Prostate gland (tissue), 2 donors: ENCODE results near the gene FAM89A. TPM values are rescaled to one million over a fixed set of nuclear protein-coding genes. Genes with fewer than 3 reads are reported as not detected.

Experiments used
- DNase-seq: peaks from one replicate; pipeline ENCODE4 v3.0.0-alpha.2; 2019; ENCODE audit warnings: low spot score
- H3K27ac ChIP-seq, 2 donors: fragments of 200-600 bp; sonication (generic); 2 replicates each; pipeline ENCODE4 v1.5.1; 2017 to 2019
- H3K27me3 ChIP-seq: fragments of 200-600 bp; sonication (generic); replicated peaks from 2 replicates; pipeline ENCODE4 v1.5.1; 2019; ENCODE audit not compliant: insufficient read depth
- H3K36me3 ChIP-seq, 2 donors: fragments of 200-600 bp; sonication (generic); 1 replicate in 1 of 2; 2 replicates in 1 of 2; pipeline versions ENCODE4 v1.5.1 to v1.8.1; 2017 to 2019
- H3K4me1 ChIP-seq: fragments of 200-600 bp; sonication (generic); replicated peaks from 2 replicates; pipeline ENCODE4 v1.5.1; 2019
- H3K4me3 ChIP-seq, 2 donors: fragments of 200-600 bp; sonication (generic); 2 replicates each; pipeline ENCODE4 v1.5.1; 2017 to 2019
- H3K9me3 ChIP-seq: fragments of 200-600 bp; sonication (generic); 2 replicates; pipeline ENCODE4 v1.5.1; 2017
- POLR2A ChIP-seq: fragments of 450-650 bp; IDR thresholded peaks from one replicate; pipeline ENCODE4 v1.6.1; 2016; ENCODE audit warnings: antibody characterized with exemption, mild to moderate bottlenecking
- POLR2AphosphoS5 ChIP-seq: sonication (generic); formaldehyde crosslinking; IDR thresholded peaks from one replicate; pipeline ENCODE4 v1.6.1; 2017; ENCODE audit warnings: antibody characterized with exemption
- WGBS: methylation state at CpG from one replicate; pipeline ENCODE4 v1.1.5; 2018; 5-methylcytosine and 5-hydroxymethylcytosine counted together
- intact Hi-C: fragments of 100-400 bp; cut with DNase I; formaldehyde crosslinking; loops from one replicate; pipeline ENCODE4 v1.14.2; 2022
- total RNA-seq, 2 donors: library from RNA; depleted of rRNA; stranded (reverse); fragments of >200 nt; gene quantifications; one replicate each; pipeline ENCODE4 v1.1.0, GENCODE V29; 2016
- TF ChIP-seq, protein P1 (sequence below), 4 experiments: fragments of 200-600 bp in 2 of 4; fragments of 450-650 bp in 2 of 4; sonication (generic) in 2 of 4; IDR thresholded peaks; 1 replicate in 3 of 4; 2 replicates in 1 of 4; pipeline ENCODE4 v1.5.1; 2016 to 2019; ENCODE audit warnings: antibody characterized with exemption in 4 of 4, mild to moderate bottlenecking in 2 of 4, moderate library complexity in 2 of 4

FAM89A gene
- total RNA-seq, 2 donors from 2014 or later = 13.7 to 13.9 TPM

- Histone ChIP-seq H3K27me3 (no peaks in the 10 kb centered on the region), H3K9me3 (no peaks in the 10 kb centered on the region), H3K27ac (no peak overlapping the region), H3K36me3 (peaks cover 8 to 18% of the 10 kb centered on the region in 2 donors), H3K4me1 (no peaks in the 10 kb centered on the region), H3K4me3 (no peak overlapping the region)
- intact Hi-C loops = no loop called here
- no peak for TF ChIP-seq POLR2A
- TF ChIP-seq POLR2AphosphoS5 = no peak
- TF ChIP-seq, protein P1, sequence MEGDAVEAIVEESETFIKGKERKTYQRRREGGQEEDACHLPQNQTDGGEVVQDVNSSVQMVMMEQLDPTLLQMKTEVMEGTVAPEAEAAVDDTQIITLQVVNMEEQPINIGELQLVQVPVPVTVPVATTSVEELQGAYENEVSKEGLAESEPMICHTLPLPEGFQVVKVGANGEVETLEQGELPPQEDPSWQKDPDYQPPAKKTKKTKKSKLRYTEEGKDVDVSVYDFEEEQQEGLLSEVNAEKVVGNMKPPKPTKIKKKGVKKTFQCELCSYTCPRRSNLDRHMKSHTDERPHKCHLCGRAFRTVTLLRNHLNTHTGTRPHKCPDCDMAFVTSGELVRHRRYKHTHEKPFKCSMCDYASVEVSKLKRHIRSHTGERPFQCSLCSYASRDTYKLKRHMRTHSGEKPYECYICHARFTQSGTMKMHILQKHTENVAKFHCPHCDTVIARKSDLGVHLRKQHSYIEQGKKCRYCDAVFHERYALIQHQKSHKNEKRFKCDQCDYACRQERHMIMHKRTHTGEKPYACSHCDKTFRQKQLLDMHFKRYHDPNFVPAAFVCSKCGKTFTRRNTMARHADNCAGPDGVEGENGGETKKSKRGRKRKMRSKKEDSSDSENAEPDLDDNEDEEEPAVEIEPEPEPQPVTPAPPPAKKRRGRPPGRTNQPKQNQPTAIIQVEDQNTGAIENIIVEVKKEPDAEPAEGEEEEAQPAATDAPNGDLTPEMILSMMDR (IDR thresholded peaks at IDR 0.05) = no peak
- no peak for DNase-seq
Observed at GRCh38 chr1:231001892-231002291, 38.2 kb downstream of the FAM89A start.

GRCh38 chr1:231000639-231001038 is 39.4 kb downstream of the FAM89A start:
- Histone ChIP-seq H3K27ac (no peak overlapping the region), H3K27me3 (no peaks in the 10 kb centered on the region), H3K4me1 (no peaks in the 10 kb centered on the region), H3K9me3 (no peaks in the 10 kb centered on the region), H3K4me3 (no peak overlapping the region), H3K36me3 (peaks cover 8 to 18% of the 10 kb centered on the region in 2 donors)
- TF ChIP-seq POLR2A = no peak
- TF ChIP-seq POLR2AphosphoS5 = no peak
- TF ChIP-seq, protein P1 (IDR thresholded peaks at IDR 0.05) = no peak
- no peak for DNase-seq
- WGBS = 89% methylated on average over 1 of the region's 1 CpG
- intact Hi-C loops = no loop called here

GRCh38 chr1:231000201-231000600 is 39.9 kb downstream of the FAM89A start:
- no peak overlapping the region for H3K4me3 ChIP-seq
- TF ChIP-seq POLR2AphosphoS5 (no peak), POLR2A (no peak)
- TF ChIP-seq, protein P1 (IDR thresholded peaks at IDR 0.05) = no peak
- H3K4me1 ChIP-seq = no peaks in the 10 kb centered on the region
- H3K36me3 ChIP-seq = peaks cover 8 to 18% of the 10 kb centered on the region in 2 donors
- DNase-seq = no peak
- no peaks in the 10 kb centered on the region for H3K9me3 ChIP-seq
- 92% methylated on average over 4 of the region's 4 CpGs for WGBS
- H3K27ac ChIP-seq = no peak overlapping the region
- no peaks in the 10 kb centered on the region for H3K27me3 ChIP-seq
- intact Hi-C loops = no loop called here

DNA sequence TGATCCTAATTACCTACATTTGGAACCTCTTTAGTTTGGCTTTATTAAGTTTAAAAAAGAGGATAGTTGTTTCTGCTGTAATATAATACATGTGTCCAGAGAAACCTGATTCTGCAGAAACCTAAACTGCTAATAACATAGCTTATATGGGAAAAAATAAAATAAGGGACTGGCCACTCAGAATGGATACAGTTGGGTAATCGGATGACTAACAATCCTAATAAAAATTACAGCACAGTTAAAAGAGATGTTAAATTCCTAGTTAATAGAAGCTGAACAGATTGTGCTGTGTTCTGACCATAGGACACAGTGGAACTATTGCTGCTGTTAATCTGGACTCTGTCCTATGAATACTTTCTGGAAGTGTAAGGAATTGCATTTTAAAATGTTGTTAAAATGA is 45.2 kb downstream of the FAM89A start:
- no peak overlapping the region for H3K4me3 ChIP-seq
- H3K27ac ChIP-seq = no peak overlapping the region
- 39% methylated on average over 1 of the region's 1 CpG for WGBS
- H3K4me1 ChIP-seq = no peaks in the 10 kb centered on the region
- TF ChIP-seq POLR2A (no peak), POLR2AphosphoS5 (no peak)
- TF ChIP-seq, protein P1 (IDR thresholded peaks at IDR 0.05) = no peak
- no peaks in the 10 kb centered on the region for H3K9me3 ChIP-seq
- H3K36me3 ChIP-seq = peaks cover 12 to 13% of the 10 kb centered on the region in 2 donors
- no peaks in the 10 kb centered on the region for H3K27me3 ChIP-seq
- no peak for DNase-seq
- intact Hi-C loops = no loop called here

- 73% methylated on average over 7 of the region's 7 CpGs for WGBS
- intact Hi-C loops = no loop called here
- peaks cover 0 to 5% of the 10 kb centered on the region in 2 donors for H3K36me3 ChIP-seq
Observed at GRCh38 chr1:230992100-230992774, 47.8 kb downstream of the FAM89A start.

More at GRCh38 chr1:230992100-230992774, 47.8 kb downstream of the FAM89A start:
- no peak overlapping the region for H3K4me3 ChIP-seq
- no peaks in the 10 kb centered on the region for H3K27me3 ChIP-seq
- H3K9me3 ChIP-seq = no peaks in the 10 kb centered on the region
- TF ChIP-seq POLR2A (no peak), POLR2AphosphoS5 (no peak)
- TF ChIP-seq, protein P1 (IDR thresholded peaks at IDR 0.05) = no peak
- no peak for DNase-seq
- no peak overlapping the region for H3K27ac ChIP-seq
- no peaks in the 10 kb centered on the region for H3K4me1 ChIP-seq
